ENCODE measurements around the gene SIGLEC12.

Gene SIGLEC12

GRCh38 chr19:51501594-51502263, at the start of gene SIGLEC12:
Gene SIGLEC12, minus strand, starts transcription at chr19:51501800. Its CDS starts 67 bp downstream, at chr19:51501733.
- TF ChIP-seq EZH2phosphoT487 (IDR thresholded peaks at IDR 0.05; ENCODE audit: low read length) (no peak), CTCF (IDR thresholded peaks at IDR 0.05; ENCODE audit: low read length) (no peak), EZH2 (optimal IDR thresholded peaks at IDR 0.05; ENCODE audit: low read depth, low read length) (no peak)
- Histone ChIP-seq H3K36me3 (replicated peaks; ENCODE audit: insufficient read depth, low read length) (no peaks in the 10 kb centered on the region), H2AFZ (ENCODE audit: low read length) (no peak within 1 kb of the TSS), H3K4me2 (ENCODE audit: low read depth, low read length) (no peak within 1 kb of the TSS), H4K20me1 (ENCODE audit: insufficient read depth, low read length) (no peaks in the 10 kb centered on the region), H3K9ac (ENCODE audit: low read length) (no peak within 1 kb of the TSS), H3K27ac (ENCODE audit: low read length) (no peak within 1 kb of the TSS), H3K79me2 (ENCODE audit: low read length) (no peaks in the 10 kb centered on the region), H3K4me1 (ENCODE audit: low read length) (no peaks in the 10 kb centered on the region), H3K27me3 (replicated peaks; ENCODE audit: insufficient read depth, low read length) (no peaks in the 10 kb centered on the region), H3F3A (ENCODE audit: insufficient read depth, low read length) (no peaks in the 10 kb centered on the region), H3K9me3 (replicated peaks; ENCODE audit: insufficient read depth, low read length) (no peaks in the 10 kb centered on the region), H3K9me2 (replicated peaks; ENCODE audit: insufficient read depth, low read length) (no peaks in the 10 kb centered on the region), H3K4me3 (ENCODE audit: low read length) (no peak within 1 kb of the TSS)
- DNase-seq = no peak

- no peaks in the 10 kb centered on the region for H3F3A ChIP-seq (ENCODE audit: insufficient read depth, low read length)
- H3K4me3 ChIP-seq (ENCODE audit: low read length) = no peak overlapping the region
- H3K4me1 ChIP-seq (ENCODE audit: low read length) = no peaks in the 10 kb centered on the region
- H3K36me3 ChIP-seq (replicated peaks; ENCODE audit: insufficient read depth, low read length) = no peaks in the 10 kb centered on the region
- H3K79me2 ChIP-seq (ENCODE audit: low read length) = no peaks in the 10 kb centered on the region
- no peak overlapping the region for H2AFZ ChIP-seq (ENCODE audit: low read length)
- DNase-seq = no peak
- no peak overlapping the region for H3K4me2 ChIP-seq (ENCODE audit: low read depth, low read length)
- TF ChIP-seq CTCF (IDR thresholded peaks at IDR 0.05; ENCODE audit: low read length) (no peak), EZH2phosphoT487 (IDR thresholded peaks at IDR 0.05; ENCODE audit: low read length) (no peak), EZH2 (optimal IDR thresholded peaks at IDR 0.05; ENCODE audit: low read depth, low read length) (no peak)
- no peak overlapping the region for H3K27ac ChIP-seq (ENCODE audit: low read length)
- no peaks in the 10 kb centered on the region for H3K9me2 ChIP-seq (replicated peaks; ENCODE audit: insufficient read depth, low read length)
- H3K9ac ChIP-seq (ENCODE audit: low read length) = no peak overlapping the region
- no peaks in the 10 kb centered on the region for H3K27me3 ChIP-seq (replicated peaks; ENCODE audit: insufficient read depth, low read length)
- no peaks in the 10 kb centered on the region for H4K20me1 ChIP-seq (ENCODE audit: insufficient read depth, low read length)
- H3K9me3 ChIP-seq (replicated peaks; ENCODE audit: insufficient read depth, low read length) = no peaks in the 10 kb centered on the region
These were observed 49.5 kb upstream of the SIGLEC12 start for GRCh38 chr19:51550848-51551672.

GRCh38 chr19:51549533-51550324, 48.1 kb upstream of the SIGLEC12 start:
- Histone ChIP-seq H3K9me3 (replicated peaks; ENCODE audit: insufficient read depth, low read length) (no peaks in the 10 kb centered on the region), H3F3A (ENCODE audit: insufficient read depth, low read length) (no peaks in the 10 kb centered on the region), H4K20me1 (ENCODE audit: insufficient read depth, low read length) (no peaks in the 10 kb centered on the region), H3K9me2 (replicated peaks; ENCODE audit: insufficient read depth, low read length) (no peaks in the 10 kb centered on the region), H3K27ac (ENCODE audit: low read length) (no peak overlapping the region), H3K36me3 (replicated peaks; ENCODE audit: insufficient read depth, low read length) (no peaks in the 10 kb centered on the region), H3K4me2 (ENCODE audit: low read depth, low read length) (no peak overlapping the region), H3K27me3 (replicated peaks; ENCODE audit: insufficient read depth, low read length) (no peaks in the 10 kb centered on the region), H3K4me1 (ENCODE audit: low read length) (no peaks in the 10 kb centered on the region), H3K9ac (ENCODE audit: low read length) (no peak overlapping the region), H3K79me2 (ENCODE audit: low read length) (no peaks in the 10 kb centered on the region), H2AFZ (ENCODE audit: low read length) (no peak overlapping the region), H3K4me3 (ENCODE audit: low read length) (no peak overlapping the region)
- TF ChIP-seq EZH2 (optimal IDR thresholded peaks at IDR 0.05; ENCODE audit: low read depth, low read length) = no peak
- TF ChIP-seq EZH2phosphoT487 (IDR thresholded peaks at IDR 0.05; ENCODE audit: low read length) = no peak
- TF ChIP-seq CTCF (IDR thresholded peaks at IDR 0.05; ENCODE audit: low read length) = no peak
- no peak for DNase-seq

Data from MM.1S (cell line).